NOMO-1 treated with DMSO at 0.1 percent for 48 hours (cell line): Measurements from ENCODE around the gene OPCML.

Experiments used
- DNase-seq: peaks from one replicate; lab custom pipeline; 2025; ENCODE audit not compliant: unreplicated experiment; lab: John Stamatoyannopoulos, UW

The OPCML gene

GRCh38 chr11:133531971-133532651 is at the start of gene OPCML:
Gene OPCML, minus strand, starts transcription at chr11:133532501.
- no peak for DNase-seq

GRCh38 chr11:133581091-133581490 is 48.8 kb upstream of the OPCML start:
- DNase-seq: no peak

- no peak for DNase-seq
Measured at GRCh38 chr11:133579165-133580031, 47.1 kb upstream of the OPCML start.

- no peak for DNase-seq
Measured at GRCh38 chr11:133577403-133577802, 45.1 kb upstream of the OPCML start.

- no peak for DNase-seq
Measured at GRCh38 chr11:133576351-133576750, 44.0 kb upstream of the OPCML start.

- no peak for DNase-seq
Measured at GRCh38 chr11:133573081-133573480, 40.8 kb upstream of the OPCML start.

GRCh38 chr11:133570376-133570775 is 38.1 kb upstream of the OPCML start:
- no peak for DNase-seq

GRCh38 chr11:133563505-133564025 is 31.3 kb upstream of the OPCML start:
- no peak for DNase-seq

GRCh38 chr11:133560472-133560855 is 28.2 kb upstream of the OPCML start:
- peak; percentile 51 for DNase-seq

- peak; percentile 32 for DNase-seq
Measured at GRCh38 chr11:133559833-133560471, 27.7 kb upstream of the OPCML start.

GRCh38 chr11:133559382-133559781 is 27.1 kb upstream of the OPCML start:
- no peak for DNase-seq

- no peak for DNase-seq
Measured at GRCh38 chr11:133555034-133555433, 22.7 kb upstream of the OPCML start.

GRCh38 chr11:133553885-133554740 is 21.8 kb upstream of the OPCML start:
- DNase-seq: no peak

- no peak for DNase-seq
Measured at GRCh38 chr11:133552938-133553337, 20.6 kb upstream of the OPCML start.

GRCh38 chr11:133551064-133551463 is 18.8 kb upstream of the OPCML start:
- DNase-seq: no peak

GRCh38 chr11:133549826-133550225 is 17.5 kb upstream of the OPCML start:
- DNase-seq: no peak

- DNase-seq: no peak
Measured at GRCh38 chr11:133548641-133549040, 16.3 kb upstream of the OPCML start.

- DNase-seq: no peak
Measured at GRCh38 chr11:133547808-133548494, 15.7 kb upstream of the OPCML start.

GRCh38 chr11:133545199-133545803 is 13.0 kb upstream of the OPCML start:
- no peak for DNase-seq

- DNase-seq: no peak
Measured at GRCh38 chr11:133541720-133542095, 9.4 kb upstream of the OPCML start.
